DND-41 (cell line): ENCODE data around the gene GBE1.

Experiments
- EZH2 ChIP-seq: IDR thresholded peaks from 3 replicates; pipeline ENCODE4 v1.6.1; 2012; ENCODE audit warnings: borderline replicate concordance, low read depth, mild to moderate bottlenecking, moderate library complexity, low read length, inconsistent platforms; ENCODE audit not compliant: severe bottlenecking
- TF ChIP-seq, protein P1 (sequence below): IDR thresholded peaks from 2 replicates; pipeline ENCODE4 v1.5.1; 2012; ENCODE audit warnings: borderline replicate concordance, low read length, moderate library complexity, mild to moderate bottlenecking; ENCODE audit not compliant: poor library complexity, severe bottlenecking; ENCODE audit errors: extremely low read depth

DNA sequence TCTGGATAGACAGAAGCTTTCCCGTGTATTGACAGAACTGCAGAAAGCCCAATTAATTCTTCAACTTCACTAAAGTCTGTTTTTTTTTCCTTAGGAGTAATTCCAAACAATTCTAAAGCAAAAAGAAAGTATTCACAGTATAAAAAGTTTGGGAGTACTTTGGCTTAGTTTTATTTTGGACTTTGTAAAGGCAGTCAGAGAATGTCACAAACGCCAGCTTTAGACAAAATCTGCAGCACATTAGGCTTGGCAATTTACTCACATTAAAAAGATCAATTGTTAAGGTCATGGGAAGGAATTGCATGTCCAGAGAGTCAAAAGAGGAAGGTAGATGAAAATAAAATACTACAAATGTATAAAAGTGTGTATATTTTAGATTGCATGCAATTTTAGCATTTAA, 47.5 kb upstream of the GBE1 start:
- TF ChIP-seq EZH2 = no peak
- TF ChIP-seq, protein P1, sequence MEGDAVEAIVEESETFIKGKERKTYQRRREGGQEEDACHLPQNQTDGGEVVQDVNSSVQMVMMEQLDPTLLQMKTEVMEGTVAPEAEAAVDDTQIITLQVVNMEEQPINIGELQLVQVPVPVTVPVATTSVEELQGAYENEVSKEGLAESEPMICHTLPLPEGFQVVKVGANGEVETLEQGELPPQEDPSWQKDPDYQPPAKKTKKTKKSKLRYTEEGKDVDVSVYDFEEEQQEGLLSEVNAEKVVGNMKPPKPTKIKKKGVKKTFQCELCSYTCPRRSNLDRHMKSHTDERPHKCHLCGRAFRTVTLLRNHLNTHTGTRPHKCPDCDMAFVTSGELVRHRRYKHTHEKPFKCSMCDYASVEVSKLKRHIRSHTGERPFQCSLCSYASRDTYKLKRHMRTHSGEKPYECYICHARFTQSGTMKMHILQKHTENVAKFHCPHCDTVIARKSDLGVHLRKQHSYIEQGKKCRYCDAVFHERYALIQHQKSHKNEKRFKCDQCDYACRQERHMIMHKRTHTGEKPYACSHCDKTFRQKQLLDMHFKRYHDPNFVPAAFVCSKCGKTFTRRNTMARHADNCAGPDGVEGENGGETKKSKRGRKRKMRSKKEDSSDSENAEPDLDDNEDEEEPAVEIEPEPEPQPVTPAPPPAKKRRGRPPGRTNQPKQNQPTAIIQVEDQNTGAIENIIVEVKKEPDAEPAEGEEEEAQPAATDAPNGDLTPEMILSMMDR = no peak
